Spinal cord (tissue), 10 donors: ENCODE results near the gene LCOR. TPM values are rescaled to one million over a fixed set of nuclear protein-coding genes. Genes with fewer than 3 reads are reported as not detected.
A peak's percentile ranks its signal among the peaks of the same experiment; 100 is the strongest.

ENCODE experiments used
- DNase-seq, 6 donors: peaks; one replicate each; pipeline versions ENCODE4 v3.0.0 to v3.0.0-alpha.2; 2013 to 2015; ENCODE audit warnings: low spot score in 6 of 6, low read depth in 4 of 6
- H3K27ac ChIP-seq: one replicate; pipeline ENCODE4 v1.5.1; 2013; ENCODE audit warnings: low read depth, low read length, control low read depth
- H3K27me3 ChIP-seq: one replicate; pipeline ENCODE4 v1.6.1; 2013; ENCODE audit warnings: low read length; ENCODE audit not compliant: control insufficient read depth, insufficient read depth
- H3K36me3 ChIP-seq: one replicate; pipeline ENCODE4 v1.6.1; 2013; ENCODE audit warnings: low read length; ENCODE audit not compliant: control insufficient read depth, insufficient read depth
- H3K4me1 ChIP-seq: one replicate; pipeline ENCODE4 v1.6.1; 2013; ENCODE audit warnings: low read length; ENCODE audit not compliant: control insufficient read depth, insufficient read depth
- H3K4me3 ChIP-seq: one replicate; pipeline ENCODE4 v1.5.1; 2013; ENCODE audit warnings: low read depth, low read length, control low read depth
- H3K9me3 ChIP-seq: one replicate; pipeline ENCODE4 v1.6.1; 2013; ENCODE audit warnings: low read length; ENCODE audit not compliant: control insufficient read depth, insufficient read depth
- WGBS: methylation state at CpG from one replicate; pipeline ENCODE4 v1.1.5; 2013; ENCODE audit warnings: missing lambda C conversion rate; ENCODE audit not compliant: insufficient coverage; 5-methylcytosine and 5-hydroxymethylcytosine counted together
- polyA plus RNA-seq, 2 donors: library from polyadenylated mRNA; unstranded; fragments of 120-200 nt; gene quantifications; one replicate each; pipeline ENCODE4 v1.2.1, GENCODE V29; 2013; ENCODE audit not compliant: insufficient read length in 2 of 2
- total RNA-seq, 2 donors: library from RNA; depleted of rRNA in 1 of 2; stranded (reverse); fragments of 120-200 nt in 1 of 2; fragments of >200 nt in 1 of 2; gene quantifications; one replicate each; pipeline versions ENCODE4 v1.2.3 to v1.2.4, GENCODE V29; 2013 to 2014
- donor health status: healthy.

Gene LCOR
- total and polyA plus RNA-seq, 4 donors: 12.6 to 59.8 (median 22.0) TPM

GRCh38 chr10:96973809-96974747 is 142.0 kb downstream of the LCOR start:
- no peak for DNase-seq
- Histone ChIP-seq H3K9me3 (no peaks in the 10 kb centered on the region), H3K27me3 (no peaks in the 10 kb centered on the region), H3K4me3 (no peak overlapping the region), H3K4me1 (no peaks in the 10 kb centered on the region), H3K36me3 (no peaks in the 10 kb centered on the region), H3K27ac (no peak overlapping the region)
- WGBS: no CpG with 5 or more reads among the region's 5 CpGs

GRCh38 chr10:96975136-96975535 is 143.0 kb downstream of the LCOR start:
- Histone ChIP-seq H3K27ac (no peak overlapping the region), H3K4me1 (no peaks in the 10 kb centered on the region), H3K27me3 (no peaks in the 10 kb centered on the region), H3K4me3 (no peak overlapping the region), H3K9me3 (no peaks in the 10 kb centered on the region), H3K36me3 (no peaks in the 10 kb centered on the region)
- no CpG with 5 or more reads among the region's 2 CpGs for WGBS
- DNase-seq: no peak

GRCh38 chr10:96978621-96979154 is 146.6 kb downstream of the LCOR start:
- H3K4me1 ChIP-seq: no peaks in the 10 kb centered on the region
- no peak for DNase-seq
- no CpG with 5 or more reads among the region's 3 CpGs for WGBS

GRCh38 chr10:96982149-96982930 is 150.2 kb downstream of the LCOR start:
- DNase-seq: no peak
- H3K4me3 ChIP-seq: no peak overlapping the region
- H3K9me3 ChIP-seq: no peaks in the 10 kb centered on the region
- 86% methylated on average over 10 of the region's 12 CpGs for WGBS
- no peaks in the 10 kb centered on the region for H3K27me3 ChIP-seq
- peaks cover 8% of the 10 kb centered on the region for H3K4me1 ChIP-seq
- peaks cover 12% of the 10 kb centered on the region for H3K36me3 ChIP-seq
- no peak overlapping the region for H3K27ac ChIP-seq

More at GRCh38 chr10:96978621-96979154, 146.6 kb downstream of the LCOR start:
- no peaks in the 10 kb centered on the region for H3K27me3 ChIP-seq
- H3K9me3 ChIP-seq: no peaks in the 10 kb centered on the region
- H3K36me3 ChIP-seq: peaks cover 12% of the 10 kb centered on the region
- H3K4me3 ChIP-seq: no peak overlapping the region
- H3K27ac ChIP-seq: no peak overlapping the region

- DNase-seq: peak in 4 of 6 donors; percentile 29 to 65 (median 54)
- Histone ChIP-seq H3K9me3 (no peaks in the 10 kb centered on the region), H3K4me3 (no peak overlapping the region), H3K4me1 (peaks cover 8% of the 10 kb centered on the region), H3K36me3 (peaks cover 12% of the 10 kb centered on the region), H3K27ac (peak overlapping the region; percentile 78), H3K27me3 (no peaks in the 10 kb centered on the region)
- 15% methylated on average over 9 of the region's 14 CpGs for WGBS
Measured at GRCh38 chr10:96984541-96985131, 152.5 kb downstream of the LCOR start.

GRCh38 chr10:96986200-96986856 is 154.2 kb downstream of the LCOR start:
- no peak overlapping the region for H3K4me3 ChIP-seq
- no peak for DNase-seq
- 87% methylated on average over 4 of the region's 6 CpGs for WGBS
- H3K27me3 ChIP-seq: no peaks in the 10 kb centered on the region
- H3K9me3 ChIP-seq: no peaks in the 10 kb centered on the region
- H3K27ac ChIP-seq: no peak overlapping the region
- peaks cover 8% of the 10 kb centered on the region for H3K4me1 ChIP-seq
- peaks cover 12% of the 10 kb centered on the region for H3K36me3 ChIP-seq

GRCh38 chr10:96987141-96987841 is 155.2 kb downstream of the LCOR start:
- WGBS: 100% methylated on average over 1 of the region's 2 CpGs
- Histone ChIP-seq H3K36me3 (peaks cover 3% of the 10 kb centered on the region), H3K9me3 (no peaks in the 10 kb centered on the region), H3K4me1 (peaks cover 8% of the 10 kb centered on the region), H3K27ac (no peak overlapping the region), H3K27me3 (no peaks in the 10 kb centered on the region), H3K4me3 (no peak overlapping the region)
- no peak for DNase-seq

GRCh38 chr10:96987842-96988175 is 155.7 kb downstream of the LCOR start:
- no peaks in the 10 kb centered on the region for H3K36me3 ChIP-seq
- DNase-seq: no peak
- no peaks in the 10 kb centered on the region for H3K27me3 ChIP-seq
- no peaks in the 10 kb centered on the region for H3K9me3 ChIP-seq
- WGBS: 93% methylated on average over 2 of the region's 3 CpGs
- H3K27ac ChIP-seq: no peak overlapping the region
- peaks cover 8% of the 10 kb centered on the region for H3K4me1 ChIP-seq
- no peak overlapping the region for H3K4me3 ChIP-seq
